HL-60 (cell line): ENCODE data around the gene CDH3.

Experiments used
- CTCF ChIP-seq: IDR thresholded peaks from one replicate; pipeline ENCODE4 v1.5.1; 2011; ENCODE audit warnings: low read length, control low read depth, inconsistent platforms; ENCODE audit not compliant: insufficient read depth
- GABPA ChIP-seq: IDR thresholded peaks from 2 replicates; pipeline ENCODE4 v1.6.1; 2012; ENCODE audit warnings: low read depth
- POLR2AphosphoS5 ChIP-seq: IDR thresholded peaks from 2 replicates; pipeline ENCODE4 v1.6.1; 2012; ENCODE audit warnings: low read depth
- REST ChIP-seq: IDR thresholded peaks from 2 replicates; pipeline ENCODE4 v1.6.1; 2012; ENCODE audit warnings: low read depth; ENCODE audit not compliant: insufficient replicate concordance
- SPI1 ChIP-seq: IDR thresholded peaks from 2 replicates; pipeline ENCODE4 v1.6.1; 2012; ENCODE audit warnings: low read depth, mild to moderate bottlenecking, borderline replicate concordance

DNA sequence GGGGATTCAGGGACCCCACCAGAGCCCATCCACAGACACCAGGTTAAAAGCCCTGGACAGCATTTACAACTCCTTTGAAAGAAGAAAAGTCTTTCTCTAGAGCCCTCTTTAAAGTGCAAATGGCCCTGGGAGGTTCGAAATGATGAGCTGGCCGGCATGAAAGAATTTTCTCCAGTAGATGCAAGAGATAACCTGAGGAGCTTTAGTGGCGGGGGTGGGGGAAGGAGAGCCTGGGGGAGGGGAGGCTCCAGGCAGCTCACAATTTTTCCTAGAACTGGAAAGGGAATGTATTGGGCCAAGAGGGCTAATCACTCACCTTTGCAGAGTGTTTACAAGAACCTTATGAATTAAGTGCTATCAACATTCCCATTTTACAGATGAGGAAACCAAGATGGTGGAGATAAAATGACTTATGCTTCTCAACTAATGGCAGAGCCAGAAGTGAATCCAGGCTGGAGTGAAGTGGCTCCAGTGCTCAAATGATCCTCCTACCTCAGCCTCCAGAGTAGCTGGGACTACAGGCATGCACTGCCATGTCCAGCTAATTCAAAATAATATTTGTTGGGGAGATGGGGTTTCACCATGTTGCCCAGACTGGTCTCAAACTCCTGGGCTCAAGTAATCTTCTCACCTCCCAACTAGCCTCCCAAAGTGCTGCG lies 87.8 kb downstream of the CDH3 start:
- no peak for TF ChIP-seq CTCF
- TF ChIP-seq SPI1: no peak
- no peak for TF ChIP-seq POLR2AphosphoS5
- TF ChIP-seq GABPA: no peak
- TF ChIP-seq REST: no peak
